Measurements from ENCODE around the gene RFC5. TPM values are rescaled to one million over a fixed set of nuclear protein-coding genes. Genes with fewer than 3 reads are reported as not detected.

Gene RFC5
- total and polyA plus RNA-seq, 4 donors, result 5.4 to 26.4 (median 6.7) TPM

DNA sequence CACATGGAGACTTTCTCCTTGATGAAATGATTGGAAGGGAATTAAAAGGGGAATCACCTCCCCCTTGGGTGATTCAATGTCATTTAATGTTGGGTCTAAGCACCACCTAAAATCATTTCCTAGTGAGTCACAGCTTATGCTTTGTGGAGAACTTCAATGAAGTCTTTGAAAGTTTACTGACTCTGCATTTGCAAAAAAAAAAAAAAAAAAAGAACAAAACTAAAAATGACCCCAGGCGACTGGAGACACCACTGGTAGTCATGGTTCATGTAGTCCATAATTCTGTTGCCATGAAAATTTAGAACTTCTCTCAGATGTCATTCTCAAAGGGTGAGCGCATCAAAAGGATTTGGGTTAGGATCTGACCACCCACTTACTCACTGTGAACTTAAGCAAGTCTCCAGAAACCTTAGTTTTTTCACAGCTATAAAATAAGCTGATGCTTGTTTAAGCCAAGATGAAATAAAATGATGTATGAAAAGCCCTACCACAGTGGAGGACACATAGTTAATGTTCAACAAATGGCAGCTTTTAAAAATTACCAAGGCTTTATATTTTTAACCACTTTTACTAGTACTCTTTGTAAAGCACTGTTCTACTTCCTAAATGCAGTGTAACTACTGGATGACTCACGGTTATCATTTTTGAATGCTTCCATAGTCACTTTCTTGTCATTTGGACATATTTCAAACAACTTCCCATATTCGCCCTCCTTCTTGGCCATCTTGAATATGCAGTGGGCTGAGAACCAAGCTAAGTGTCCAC is 29.6 kb upstream of the RFC5 start:
- Histone ChIP-seq H3K4me3 (ENCODE audit: low read depth in 1 of 3, low read length in 3 of 3) (no peak overlapping the region), H3K4me1 (ENCODE audit: control insufficient read depth in 4 of 4, insufficient read depth in 4 of 4, low read length in 3 of 4) (no peaks in the 10 kb centered on the region), H3K36me3 (ENCODE audit: control insufficient read depth in 4 of 4, insufficient read depth in 3 of 4, low read depth in 1 of 4, low read length in 3 of 4) (no peaks in the 10 kb centered on the region), H3K9me3 (ENCODE audit: control insufficient read depth in 4 of 4, low read length in 3 of 4) (no peaks in the 10 kb centered on the region), H3K9ac (ENCODE audit: low read depth in 1 of 2, low read length in 2 of 2) (no peak overlapping the region), H3K27me3 (ENCODE audit: control insufficient read depth in 4 of 4, insufficient read depth in 4 of 4, low read length in 3 of 4) (no peaks in the 10 kb centered on the region), H3K27ac (ENCODE audit: low read depth in 1 of 2, low read length in 2 of 2) (no peak overlapping the region)
- no peak for TF ChIP-seq SP1 (IDR thresholded peaks at IDR 0.05)
- no peak for TF ChIP-seq EGR1 (IDR thresholded peaks at IDR 0.05; ENCODE audit: low read depth in 2 of 2)
- TF ChIP-seq, protein P1, sequence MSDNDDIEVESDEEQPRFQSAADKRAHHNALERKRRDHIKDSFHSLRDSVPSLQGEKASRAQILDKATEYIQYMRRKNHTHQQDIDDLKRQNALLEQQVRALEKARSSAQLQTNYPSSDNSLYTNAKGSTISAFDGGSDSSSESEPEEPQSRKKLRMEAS (IDR thresholded peaks at IDR 0.05), result no peak
- TF ChIP-seq, protein P2, sequence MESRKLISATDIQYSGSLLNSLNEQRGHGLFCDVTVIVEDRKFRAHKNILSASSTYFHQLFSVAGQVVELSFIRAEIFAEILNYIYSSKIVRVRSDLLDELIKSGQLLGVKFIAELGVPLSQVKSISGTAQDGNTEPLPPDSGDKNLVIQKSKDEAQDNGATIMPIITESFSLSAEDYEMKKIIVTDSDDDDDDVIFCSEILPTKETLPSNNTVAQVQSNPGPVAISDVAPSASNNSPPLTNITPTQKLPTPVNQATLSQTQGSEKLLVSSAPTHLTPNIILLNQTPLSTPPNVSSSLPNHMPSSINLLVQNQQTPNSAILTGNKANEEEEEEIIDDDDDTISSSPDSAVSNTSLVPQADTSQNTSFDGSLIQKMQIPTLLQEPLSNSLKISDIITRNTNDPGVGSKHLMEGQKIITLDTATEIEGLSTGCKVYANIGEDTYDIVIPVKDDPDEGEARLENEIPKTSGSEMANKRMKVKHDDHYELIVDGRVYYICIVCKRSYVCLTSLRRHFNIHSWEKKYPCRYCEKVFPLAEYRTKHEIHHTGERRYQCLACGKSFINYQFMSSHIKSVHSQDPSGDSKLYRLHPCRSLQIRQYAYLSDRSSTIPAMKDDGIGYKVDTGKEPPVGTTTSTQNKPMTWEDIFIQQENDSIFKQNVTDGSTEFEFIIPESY (IDR thresholded peaks at IDR 0.05), result no peak
- TF ChIP-seq HNF4G (IDR thresholded peaks at IDR 0.05), result no peak
- no peak for TF ChIP-seq RXRA (IDR thresholded peaks at IDR 0.05)
- TF ChIP-seq JUND (IDR thresholded peaks at IDR 0.05), result no peak
- no peak for TF ChIP-seq YY1 (IDR thresholded peaks at IDR 0.05)
- TF ChIP-seq, protein P3, sequence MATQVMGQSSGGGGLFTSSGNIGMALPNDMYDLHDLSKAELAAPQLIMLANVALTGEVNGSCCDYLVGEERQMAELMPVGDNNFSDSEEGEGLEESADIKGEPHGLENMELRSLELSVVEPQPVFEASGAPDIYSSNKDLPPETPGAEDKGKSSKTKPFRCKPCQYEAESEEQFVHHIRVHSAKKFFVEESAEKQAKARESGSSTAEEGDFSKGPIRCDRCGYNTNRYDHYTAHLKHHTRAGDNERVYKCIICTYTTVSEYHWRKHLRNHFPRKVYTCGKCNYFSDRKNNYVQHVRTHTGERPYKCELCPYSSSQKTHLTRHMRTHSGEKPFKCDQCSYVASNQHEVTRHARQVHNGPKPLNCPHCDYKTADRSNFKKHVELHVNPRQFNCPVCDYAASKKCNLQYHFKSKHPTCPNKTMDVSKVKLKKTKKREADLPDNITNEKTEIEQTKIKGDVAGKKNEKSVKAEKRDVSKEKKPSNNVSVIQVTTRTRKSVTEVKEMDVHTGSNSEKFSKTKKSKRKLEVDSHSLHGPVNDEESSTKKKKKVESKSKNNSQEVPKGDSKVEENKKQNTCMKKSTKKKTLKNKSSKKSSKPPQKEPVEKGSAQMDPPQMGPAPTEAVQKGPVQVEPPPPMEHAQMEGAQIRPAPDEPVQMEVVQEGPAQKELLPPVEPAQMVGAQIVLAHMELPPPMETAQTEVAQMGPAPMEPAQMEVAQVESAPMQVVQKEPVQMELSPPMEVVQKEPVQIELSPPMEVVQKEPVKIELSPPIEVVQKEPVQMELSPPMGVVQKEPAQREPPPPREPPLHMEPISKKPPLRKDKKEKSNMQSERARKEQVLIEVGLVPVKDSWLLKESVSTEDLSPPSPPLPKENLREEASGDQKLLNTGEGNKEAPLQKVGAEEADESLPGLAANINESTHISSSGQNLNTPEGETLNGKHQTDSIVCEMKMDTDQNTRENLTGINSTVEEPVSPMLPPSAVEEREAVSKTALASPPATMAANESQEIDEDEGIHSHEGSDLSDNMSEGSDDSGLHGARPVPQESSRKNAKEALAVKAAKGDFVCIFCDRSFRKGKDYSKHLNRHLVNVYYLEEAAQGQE (IDR thresholded peaks at IDR 0.05), result no peak
- no peak for TF ChIP-seq FOXA2 (IDR thresholded peaks at IDR 0.05)
- TF ChIP-seq, protein P4, sequence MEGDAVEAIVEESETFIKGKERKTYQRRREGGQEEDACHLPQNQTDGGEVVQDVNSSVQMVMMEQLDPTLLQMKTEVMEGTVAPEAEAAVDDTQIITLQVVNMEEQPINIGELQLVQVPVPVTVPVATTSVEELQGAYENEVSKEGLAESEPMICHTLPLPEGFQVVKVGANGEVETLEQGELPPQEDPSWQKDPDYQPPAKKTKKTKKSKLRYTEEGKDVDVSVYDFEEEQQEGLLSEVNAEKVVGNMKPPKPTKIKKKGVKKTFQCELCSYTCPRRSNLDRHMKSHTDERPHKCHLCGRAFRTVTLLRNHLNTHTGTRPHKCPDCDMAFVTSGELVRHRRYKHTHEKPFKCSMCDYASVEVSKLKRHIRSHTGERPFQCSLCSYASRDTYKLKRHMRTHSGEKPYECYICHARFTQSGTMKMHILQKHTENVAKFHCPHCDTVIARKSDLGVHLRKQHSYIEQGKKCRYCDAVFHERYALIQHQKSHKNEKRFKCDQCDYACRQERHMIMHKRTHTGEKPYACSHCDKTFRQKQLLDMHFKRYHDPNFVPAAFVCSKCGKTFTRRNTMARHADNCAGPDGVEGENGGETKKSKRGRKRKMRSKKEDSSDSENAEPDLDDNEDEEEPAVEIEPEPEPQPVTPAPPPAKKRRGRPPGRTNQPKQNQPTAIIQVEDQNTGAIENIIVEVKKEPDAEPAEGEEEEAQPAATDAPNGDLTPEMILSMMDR (IDR thresholded peaks at IDR 0.05; ENCODE audit: low read depth, low read length, missing input control), result no peak
- TF ChIP-seq, protein P5, sequence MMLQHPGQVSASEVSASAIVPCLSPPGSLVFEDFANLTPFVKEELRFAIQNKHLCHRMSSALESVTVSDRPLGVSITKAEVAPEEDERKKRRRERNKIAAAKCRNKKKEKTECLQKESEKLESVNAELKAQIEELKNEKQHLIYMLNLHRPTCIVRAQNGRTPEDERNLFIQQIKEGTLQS (IDR thresholded peaks at IDR 0.05), result no peak
- TF ChIP-seq GABPA (IDR thresholded peaks at IDR 0.05 in 1 of 2, conservative IDR thresholded peaks at IDR 0.05 in 1 of 2), result no peak
- TF ChIP-seq HNF4A (conservative IDR thresholded peaks at IDR 0.05), result no peak
- TF ChIP-seq FOXA1 (IDR thresholded peaks at IDR 0.05), result no peak
- no peak for TF ChIP-seq NR2F2 (IDR thresholded peaks at IDR 0.05)
- TF ChIP-seq TAF1 (conservative IDR thresholded peaks at IDR 0.05), result no peak
- TF ChIP-seq RAD21 (IDR thresholded peaks at IDR 0.05), result no peak
- DNase-seq (ENCODE audit: low spot score), result no peak
- 82% methylated on average over 4 of the region's 4 CpGs for WGBS
